Mononuclear cell (primary cell): ENCODE measurements around the gene DLGAP4. TPM values are rescaled to one million over a fixed set of nuclear protein-coding genes. Genes with fewer than 3 reads are reported as not detected.

Experiments
- H3K27me3 ChIP-seq: 2 replicates; pipeline ENCODE4 v1.6.0; 2011; ENCODE audit warnings: low read length, control low read depth; ENCODE audit not compliant: insufficient read depth
- H3K4me1 ChIP-seq: 2 replicates; pipeline ENCODE4 v1.5.1; 2011; ENCODE audit warnings: mild to moderate bottlenecking, low read length, control low read depth; ENCODE audit not compliant: insufficient read depth
- H3K4me3 ChIP-seq: 2 replicates; pipeline ENCODE4 v1.5.1; 2011; ENCODE audit warnings: mild to moderate bottlenecking, low read length, moderate library complexity
- H3K9me3 ChIP-seq: 2 replicates; pipeline ENCODE4 v1.5.1; 2011; ENCODE audit warnings: low read depth, mild to moderate bottlenecking, control low read depth, low read length
- total RNA-seq: library from RNA; depleted of rRNA; stranded (reverse); fragments of >200 nt; gene quantifications from one replicate; pipeline ENCODE4 v1.2.3, GENCODE V29; 2012

DLGAP4 gene
- total RNA-seq, 1 donor = 10.5 TPM

DNA sequence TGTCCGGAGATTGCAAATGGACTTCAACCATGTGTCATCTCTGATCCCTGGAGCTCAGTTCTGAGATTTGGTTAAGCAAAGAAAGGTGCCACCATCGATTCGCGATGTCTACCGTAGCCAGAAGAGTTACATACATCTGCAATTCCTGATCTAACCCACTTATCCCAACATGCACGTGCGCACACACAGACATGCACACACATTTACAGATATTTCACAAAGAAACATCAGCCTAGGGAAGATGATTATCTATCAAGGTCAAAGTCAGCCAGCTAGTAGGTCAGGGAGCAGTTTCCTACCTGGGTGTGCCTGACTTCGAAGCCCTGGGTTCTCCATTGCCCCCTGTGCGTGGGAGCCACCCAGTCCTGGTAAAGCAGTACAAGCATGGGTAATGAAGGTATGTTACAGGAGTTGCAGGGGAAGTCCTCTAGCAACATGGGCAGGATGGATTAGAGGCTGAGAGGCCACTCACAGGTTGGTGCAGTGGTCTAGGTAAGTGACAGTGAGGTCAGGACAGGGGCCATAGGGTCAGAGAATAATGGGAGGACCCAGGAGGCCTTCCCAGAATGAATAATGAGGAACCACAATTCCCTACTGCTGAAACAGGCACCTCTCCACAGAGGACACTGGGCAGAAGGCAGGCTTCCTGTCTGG is 150.0 kb downstream of the DLGAP4 start:
- Histone ChIP-seq H3K4me3 (no peak overlapping the region), H3K27me3 (no peaks in the 10 kb centered on the region), H3K4me1 (peaks cover 7% of the 10 kb centered on the region), H3K9me3 (no peaks in the 10 kb centered on the region)

DNA sequence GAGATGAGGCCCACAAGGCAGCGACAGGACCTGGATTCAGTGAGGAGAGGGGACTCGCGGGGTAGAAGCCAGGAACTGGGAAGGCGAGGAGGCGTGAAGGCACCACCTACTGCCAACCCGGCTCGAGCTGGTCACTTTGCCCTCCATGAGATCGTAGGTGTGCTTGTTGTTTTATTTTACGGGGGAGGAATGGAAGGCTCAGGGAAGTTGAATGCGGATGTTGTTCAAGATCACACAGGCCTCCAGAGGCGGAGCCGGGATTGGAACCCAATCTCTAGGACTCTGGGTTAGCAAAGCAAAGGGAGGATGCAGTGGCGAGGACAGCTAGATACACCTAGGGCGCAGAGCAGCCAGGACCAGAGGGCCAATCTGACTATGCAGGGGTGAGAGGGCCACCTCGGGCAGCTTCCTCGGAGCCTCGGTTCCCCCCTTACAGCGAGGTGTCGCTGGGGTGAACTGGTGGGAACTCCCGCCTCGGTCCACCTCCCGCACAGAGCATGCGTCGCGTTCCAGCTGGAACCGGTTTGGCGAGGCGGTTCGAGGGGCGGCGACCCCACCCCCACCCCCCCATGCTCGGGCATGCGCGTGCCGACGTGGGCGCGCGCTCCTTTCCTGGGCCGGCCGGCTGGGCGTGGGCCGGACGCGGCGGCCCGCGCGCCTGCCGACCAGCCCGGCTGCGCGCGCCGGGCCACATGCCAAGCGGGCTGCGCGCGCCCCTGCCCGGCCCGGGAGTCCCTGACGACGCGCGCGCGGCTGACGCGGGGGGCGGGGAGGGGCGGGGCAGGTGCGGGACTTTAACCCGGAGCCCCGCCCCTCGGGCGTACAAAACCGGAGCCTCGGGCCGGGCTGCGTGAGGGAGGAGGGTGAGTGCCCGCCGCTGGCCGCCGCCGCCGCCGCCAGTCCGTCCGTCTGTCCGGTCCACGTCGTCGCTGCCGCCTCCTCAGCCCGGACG is 154.8 kb downstream of the DLGAP4 start:
- H3K4me1 ChIP-seq = peaks cover 49% of the 10 kb centered on the region
- H3K9me3 ChIP-seq = no peaks in the 10 kb centered on the region
- H3K27me3 ChIP-seq = no peaks in the 10 kb centered on the region
- H3K4me3 ChIP-seq = peak overlapping the region; percentile 37

DNA sequence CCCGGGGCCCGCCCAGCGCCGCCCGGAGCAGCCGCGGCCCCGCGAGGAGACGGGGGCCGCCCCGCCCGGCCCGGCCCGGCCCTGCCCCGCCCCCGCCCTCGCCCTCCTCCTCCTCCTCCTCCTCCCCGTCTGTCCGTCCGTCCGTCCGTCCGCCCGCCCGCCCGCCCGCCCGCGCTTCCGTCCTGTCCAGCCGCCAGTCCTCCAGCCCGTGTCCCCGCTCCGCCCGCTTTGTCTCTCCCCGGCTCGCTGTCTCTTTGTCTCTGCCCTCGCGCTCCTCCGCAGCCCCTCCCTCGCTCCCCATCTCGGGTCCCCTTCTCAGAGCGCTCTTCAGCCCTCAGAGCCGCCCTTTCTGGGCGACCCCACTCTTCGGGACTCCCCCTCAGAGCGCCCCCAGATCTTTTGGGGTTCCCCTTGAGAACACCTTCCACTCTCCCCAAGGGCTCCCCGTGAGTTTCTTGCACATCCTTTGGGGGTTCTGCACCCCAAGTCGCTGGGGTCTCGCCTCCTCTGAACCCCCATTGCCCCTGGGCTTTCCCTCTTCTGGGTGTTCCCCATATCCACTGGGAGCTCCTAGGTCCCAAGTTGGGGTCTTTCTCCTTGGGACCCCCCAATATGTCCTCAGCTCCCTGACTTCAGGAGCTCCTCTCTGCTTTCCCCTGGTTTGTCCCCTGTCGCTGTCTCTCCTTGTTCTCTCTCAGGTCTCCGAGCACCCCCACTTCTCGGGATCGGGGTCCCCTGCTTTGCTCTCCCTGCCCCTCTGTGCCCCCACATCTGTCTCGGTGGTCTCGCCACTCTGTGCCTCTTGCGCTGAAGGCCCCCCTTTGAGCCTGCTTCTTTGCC is 155.7 kb downstream of the DLGAP4 start:
- Histone ChIP-seq H3K9me3 (no peaks in the 10 kb centered on the region), H3K4me3 (peak overlapping the region; percentile 63), H3K27me3 (no peaks in the 10 kb centered on the region), H3K4me1 (peaks cover 58% of the 10 kb centered on the region)

DNA sequence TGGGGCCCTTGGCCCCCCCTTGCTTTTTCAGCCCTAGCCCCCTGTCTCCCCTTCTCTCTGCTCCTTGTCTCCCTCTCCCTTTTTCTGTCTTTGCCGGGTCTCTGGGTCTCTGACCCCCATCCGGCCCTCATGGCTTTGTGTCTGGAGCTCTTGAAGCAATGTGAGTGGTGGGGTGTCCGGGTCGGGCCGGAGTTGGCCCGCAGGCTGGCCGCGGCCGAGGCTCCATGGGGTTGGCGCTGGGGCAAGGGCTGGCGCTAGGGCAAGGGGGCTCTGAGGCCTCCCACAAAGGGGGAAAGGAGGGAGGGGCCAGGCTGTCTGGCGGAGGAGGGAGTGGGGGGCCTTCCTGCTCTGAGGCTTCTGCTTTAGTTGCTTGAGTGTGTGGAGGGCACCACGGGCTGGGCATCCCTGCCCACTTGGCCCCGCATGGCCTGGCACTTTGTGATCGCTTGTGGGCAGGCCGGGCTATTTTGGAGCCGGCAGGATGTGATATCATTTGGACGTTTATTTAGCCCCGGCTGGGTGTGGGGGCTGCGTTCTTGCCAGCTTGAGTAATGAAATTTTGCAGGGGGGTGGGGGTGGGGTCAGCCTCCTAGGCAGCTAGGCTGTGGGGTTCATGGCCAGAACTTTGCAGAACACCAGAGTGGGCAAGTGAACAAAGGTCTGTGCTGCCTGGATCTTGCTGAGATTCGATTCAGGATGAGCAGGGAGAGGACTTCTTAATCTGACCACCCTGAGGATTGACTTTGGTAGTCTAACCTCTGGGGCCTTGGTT is 156.5 kb downstream of the DLGAP4 start:
- Histone ChIP-seq H3K4me3 (peak overlapping the region; percentile 63), H3K9me3 (no peaks in the 10 kb centered on the region), H3K27me3 (no peaks in the 10 kb centered on the region), H3K4me1 (peaks cover 66% of the 10 kb centered on the region)

DNA sequence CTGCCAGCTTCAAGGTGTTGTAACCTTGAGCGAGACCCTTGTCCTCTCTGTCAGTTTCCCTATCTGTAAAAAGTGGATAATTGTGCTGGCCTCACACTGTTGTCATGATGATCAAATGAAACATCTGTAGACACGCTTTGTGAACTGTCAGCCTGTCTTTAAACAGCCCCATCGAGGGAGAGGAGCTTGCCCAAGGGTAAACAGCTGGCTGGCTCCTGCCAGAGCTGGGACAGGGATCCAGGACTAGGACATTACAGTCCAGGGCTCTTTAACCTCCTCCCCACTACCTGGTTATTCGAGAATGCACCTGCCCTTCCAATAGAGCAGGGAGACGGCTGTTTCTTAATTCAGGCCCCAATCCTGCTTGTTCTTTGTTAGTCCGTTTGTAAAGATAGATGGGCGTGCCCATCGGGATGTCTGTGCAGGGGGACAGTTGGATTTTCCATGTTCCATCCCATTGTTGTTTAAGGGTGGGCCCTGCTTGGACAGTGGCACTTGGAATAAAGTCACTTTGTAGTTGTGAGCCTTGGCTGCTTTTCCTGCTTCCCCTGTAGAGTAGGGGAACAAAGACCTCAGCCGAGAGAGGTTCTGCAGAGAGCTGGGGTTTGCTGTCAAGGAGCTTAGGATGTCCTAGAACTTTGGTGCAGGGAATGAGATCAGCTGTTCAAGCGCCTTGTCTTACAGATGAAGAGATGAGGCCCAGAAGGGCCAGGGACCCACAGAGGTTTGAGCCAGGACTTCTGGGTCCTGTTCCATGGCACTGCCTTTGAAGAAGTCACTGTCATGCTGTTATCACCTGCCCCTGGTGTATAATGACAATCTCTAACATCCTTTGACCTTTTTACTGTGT is 157.3 kb downstream of the DLGAP4 start:
- Histone ChIP-seq H3K27me3 (no peaks in the 10 kb centered on the region), H3K4me1 (peaks cover 74% of the 10 kb centered on the region), H3K4me3 (no peak overlapping the region), H3K9me3 (no peaks in the 10 kb centered on the region)

DNA sequence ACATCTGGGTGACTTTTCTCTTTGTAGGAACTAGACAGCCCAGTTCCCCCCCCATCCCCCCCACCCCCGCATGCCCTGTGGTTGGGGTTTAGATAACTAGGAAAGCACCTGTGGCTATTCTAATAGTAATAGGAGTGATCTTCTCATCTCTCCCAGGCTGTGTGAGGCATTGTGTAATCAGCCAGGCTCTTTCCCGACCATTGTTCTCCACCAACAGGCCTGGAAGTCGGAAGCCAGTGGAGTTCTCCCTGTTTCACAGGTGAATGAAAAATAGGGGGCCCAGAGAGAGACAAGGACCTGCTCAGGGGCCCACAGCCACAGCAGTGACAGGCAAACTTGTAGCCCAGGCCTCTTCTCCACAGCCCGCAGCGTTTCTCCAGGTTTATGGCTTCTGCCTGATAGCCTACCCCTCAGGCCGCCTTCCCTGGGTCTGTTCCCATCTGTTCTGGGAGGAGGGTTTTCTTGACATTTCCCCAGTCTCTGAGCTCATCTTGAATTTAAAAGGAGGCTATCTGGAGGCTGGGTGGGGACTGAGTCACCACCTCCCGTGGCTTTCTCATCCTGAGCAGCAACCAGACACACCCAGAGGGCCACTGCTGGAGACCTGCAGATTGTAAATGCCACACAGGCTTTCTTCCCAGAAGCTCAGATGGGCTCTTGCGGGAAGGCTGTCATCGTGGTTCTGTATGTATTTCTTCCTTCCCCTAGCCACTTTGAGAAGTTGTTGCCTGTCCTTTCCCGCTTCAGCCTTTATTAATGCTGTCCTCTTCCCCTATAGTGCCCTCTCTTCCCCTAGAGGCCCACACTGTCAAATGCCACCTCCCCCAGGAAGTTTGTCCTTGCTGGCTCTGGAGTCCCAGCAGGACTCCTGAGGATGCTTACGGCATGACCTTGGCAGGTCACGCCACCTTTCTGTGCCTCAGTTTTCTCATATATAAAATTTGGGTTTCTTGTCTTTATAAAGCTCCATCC is 159.3 kb downstream of the DLGAP4 start:
- H3K27me3 ChIP-seq = no peaks in the 10 kb centered on the region
- H3K4me1 ChIP-seq = peaks cover 82% of the 10 kb centered on the region
- no peaks in the 10 kb centered on the region for H3K9me3 ChIP-seq
- H3K4me3 ChIP-seq = no peak overlapping the region

DNA sequence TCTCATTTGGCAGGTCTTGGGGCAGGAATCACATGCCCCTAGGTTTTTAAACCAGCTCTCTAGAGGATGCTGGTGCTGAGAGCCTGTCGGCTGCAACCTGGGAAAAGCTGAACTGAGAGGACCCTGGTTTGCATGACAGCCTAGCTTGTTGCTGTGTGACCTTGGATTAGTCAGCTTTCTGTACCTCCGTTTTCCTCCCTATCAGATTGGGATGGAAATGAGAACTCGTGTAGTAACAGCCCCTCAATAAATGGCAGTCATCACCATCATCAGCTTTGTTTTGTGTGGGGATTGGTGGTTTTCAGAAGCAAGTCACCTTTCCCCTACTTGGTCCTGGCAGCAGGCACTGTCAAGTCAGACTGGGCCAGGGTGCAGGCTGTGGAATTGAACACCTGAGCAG is 159.9 kb downstream of the DLGAP4 start:
- Histone ChIP-seq H3K9me3 (no peaks in the 10 kb centered on the region), H3K27me3 (no peaks in the 10 kb centered on the region), H3K4me1 (peaks cover 77% of the 10 kb centered on the region), H3K4me3 (no peak overlapping the region)

DNA sequence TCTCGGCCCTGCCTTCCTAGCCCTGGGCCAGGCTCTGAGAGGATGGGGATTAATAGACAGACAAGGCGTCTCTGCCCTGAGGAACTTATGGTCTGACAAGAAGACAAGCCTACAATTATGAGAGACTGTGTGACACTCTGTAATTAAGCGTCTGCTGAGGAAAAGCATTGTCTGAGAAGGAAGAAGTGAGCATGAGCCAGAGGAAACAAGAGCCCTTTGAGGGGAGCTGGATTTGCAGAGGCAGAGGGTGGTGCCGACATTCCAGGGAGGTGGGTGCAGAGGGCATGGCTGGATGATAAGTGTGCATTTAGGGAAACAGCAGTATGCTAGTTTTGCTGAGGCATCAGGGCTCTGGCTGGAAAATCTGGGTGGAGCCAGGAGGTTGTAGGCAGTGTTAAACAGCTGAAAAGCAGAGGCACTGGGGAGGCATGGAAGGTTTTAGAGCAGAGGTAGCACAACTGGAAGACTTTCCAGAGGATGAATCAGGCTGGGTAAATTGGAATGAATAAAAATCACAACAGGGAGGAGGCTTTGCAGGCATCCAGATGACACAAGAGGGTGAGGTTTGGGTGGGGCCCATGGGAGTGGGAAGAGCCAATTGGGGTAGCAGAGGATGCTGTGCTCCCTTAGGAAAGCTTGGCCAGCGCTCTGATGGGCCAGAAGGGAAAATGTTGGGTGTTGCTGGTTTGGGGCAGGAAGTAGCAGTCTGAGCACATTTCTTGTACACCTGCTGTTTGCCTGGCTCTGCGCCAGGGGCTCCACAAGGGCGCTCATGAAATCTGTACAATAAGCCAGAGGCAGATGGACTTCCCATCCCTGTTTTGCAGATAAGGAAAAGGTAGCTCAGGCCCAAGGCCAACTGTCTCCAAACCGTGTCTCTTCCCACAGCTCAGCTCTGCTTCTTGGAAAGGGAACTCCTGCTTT is 161.2 kb downstream of the DLGAP4 start:
- H3K27me3 ChIP-seq = no peaks in the 10 kb centered on the region
- no peak overlapping the region for H3K4me3 ChIP-seq
- H3K4me1 ChIP-seq = peaks cover 80% of the 10 kb centered on the region
- no peaks in the 10 kb centered on the region for H3K9me3 ChIP-seq

DNA sequence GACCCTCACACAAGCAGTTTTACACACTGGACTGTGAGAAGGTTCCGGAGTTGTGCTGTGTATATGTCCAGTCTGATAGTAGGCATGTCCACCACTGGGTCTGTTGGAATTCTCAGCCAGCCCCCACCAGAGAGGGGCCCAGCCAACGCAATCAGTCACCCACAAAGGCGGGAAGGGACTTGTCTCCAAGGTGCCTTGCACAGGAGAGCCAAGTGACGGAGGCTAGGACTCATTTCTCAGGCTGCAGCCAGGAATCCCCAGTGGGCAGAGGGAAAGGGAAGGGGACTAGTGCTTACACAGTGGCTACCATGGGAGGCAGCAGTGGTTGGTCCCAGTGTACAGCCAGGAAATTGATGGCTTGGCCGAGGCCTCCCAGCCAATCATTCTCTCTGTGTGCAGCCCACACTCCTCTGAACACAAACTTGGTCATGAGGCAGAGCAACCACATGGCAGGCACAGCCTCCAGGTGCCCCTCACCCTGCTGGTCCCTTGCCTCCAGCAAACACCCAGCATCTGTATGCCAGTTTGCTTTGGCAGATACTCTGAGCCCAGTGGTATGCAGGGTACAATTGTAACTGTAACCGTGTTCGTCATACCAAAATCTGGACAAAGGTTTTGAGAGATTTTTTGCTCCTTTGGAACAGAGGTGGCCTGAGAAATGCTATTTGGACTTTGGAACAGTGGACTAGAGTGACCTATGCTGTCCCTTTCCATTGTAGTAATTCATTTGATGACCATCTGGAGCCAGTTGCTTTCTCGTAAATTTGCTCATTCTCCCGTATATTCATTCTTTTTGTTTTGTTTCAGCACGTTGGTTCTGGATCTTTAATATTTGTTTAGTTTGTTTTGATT is 162.2 kb downstream of the DLGAP4 start:
- H3K9me3 ChIP-seq = no peaks in the 10 kb centered on the region
- no peak overlapping the region for H3K4me3 ChIP-seq

DNA sequence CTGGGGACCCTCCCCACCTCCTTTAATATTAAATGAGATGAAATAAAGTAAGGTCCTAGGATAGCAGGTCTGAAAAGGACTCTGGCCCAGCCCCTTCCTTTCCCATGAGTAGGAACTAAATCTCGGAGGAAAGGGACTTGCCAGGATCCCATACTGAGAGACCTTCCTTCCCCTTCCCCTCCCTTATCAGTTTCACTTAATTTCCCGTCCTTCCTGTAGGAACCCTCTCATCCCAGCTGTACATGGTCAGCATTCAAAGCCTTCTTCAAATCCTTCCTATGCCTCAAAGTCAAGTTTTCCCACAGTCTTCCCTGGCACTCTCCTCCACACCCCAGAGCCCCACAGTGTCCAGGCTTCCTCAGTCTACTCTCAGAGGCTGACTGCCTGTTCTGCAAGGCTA is 163.8 kb downstream of the DLGAP4 start:
- Histone ChIP-seq H3K4me3 (no peak overlapping the region), H3K27me3 (no peaks in the 10 kb centered on the region), H3K4me1 (peaks cover 63% of the 10 kb centered on the region), H3K9me3 (no peaks in the 10 kb centered on the region)

More for the DNA sequence above, 162.2 kb downstream of the DLGAP4 start:
- H3K4me1 ChIP-seq = peaks cover 79% of the 10 kb centered on the region
- H3K27me3 ChIP-seq = no peaks in the 10 kb centered on the region

DNA sequence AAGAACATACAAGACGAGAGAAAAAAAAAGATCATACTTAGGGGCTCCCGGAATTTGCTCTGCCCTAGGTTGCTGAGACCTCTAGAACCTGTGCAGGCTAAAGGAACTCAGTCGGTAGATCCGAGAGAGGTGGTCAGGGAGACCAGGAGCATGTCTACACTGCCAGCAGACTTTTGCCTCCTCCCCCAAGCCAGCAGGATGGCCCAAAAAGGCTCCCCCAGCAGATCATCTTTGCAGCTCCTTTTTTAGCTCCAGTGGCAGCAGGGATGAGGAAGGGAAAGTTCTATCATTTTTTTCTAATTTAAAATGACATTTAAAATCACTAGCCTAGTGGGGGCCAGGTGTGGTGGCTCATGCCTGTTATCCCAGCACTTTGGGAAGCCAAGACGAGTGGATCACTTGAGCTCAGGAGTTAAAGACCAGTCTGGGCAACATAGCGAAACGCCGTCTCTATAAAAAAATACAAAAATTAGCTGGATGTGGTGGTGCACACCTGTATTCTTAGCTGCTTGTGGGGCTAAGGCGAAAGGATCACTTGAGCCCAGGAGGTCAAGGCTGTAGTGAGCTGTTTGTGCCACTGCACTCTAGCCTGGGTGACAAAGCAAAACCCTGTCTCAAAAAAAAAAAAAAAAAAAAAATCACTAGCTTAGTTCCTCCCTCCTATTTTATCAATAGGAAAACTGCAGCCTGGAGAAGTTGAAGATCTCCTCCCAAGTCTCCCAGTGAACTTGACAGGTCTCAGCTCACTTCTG is 165.9 kb downstream of the DLGAP4 start:
- Histone ChIP-seq H3K9me3 (no peaks in the 10 kb centered on the region), H3K4me1 (peaks cover 42% of the 10 kb centered on the region), H3K27me3 (no peaks in the 10 kb centered on the region), H3K4me3 (no peak overlapping the region)
